Posterior cingulate gyrus (tissue), 11 donors: Measurements from ENCODE around the gene TSC22D3.
A peak's percentile ranks its signal among the peaks of the same experiment; 100 is the strongest.
"Not testable (repeated sequence)": the region's sequence is repeated elsewhere in the genome, so short reads cannot be mapped to it uniquely, and the experiment has no call there.

Source experiments
- DNase-seq, 10 donors: peaks; one replicate each; pipeline versions ENCODE4 v3.0.0 to v3.0.0-alpha.2; 2020 to 2021; ENCODE audit warnings: mixed read lengths in 3 of 10
- intact Hi-C: fragments of 100-400 bp; cut with DNase I; formaldehyde crosslinking; loops from one replicate; pipeline ENCODE4 v1.15.1; 2023

The TSC22D3 gene

GRCh38 chrX:107686026-107686425 lies 89.6 kb downstream of the TSC22D3 start:
- DNase-seq = no peak
- intact Hi-C loops = no loop called here

- DNase-seq, intact Hi-C loops: not testable (repeated sequence)
These were observed 90.0 kb downstream of the TSC22D3 start for GRCh38 chrX:107685586-107685985.

GRCh38 chrX:107684956-107685385 lies 90.6 kb downstream of the TSC22D3 start:
- DNase-seq = peak in 2 of 10 donors; percentile 33 to 80

GRCh38 chrX:107683931-107684330 lies 91.7 kb downstream of the TSC22D3 start:
- intact Hi-C loops = no loop called here
- no peak for DNase-seq

More at GRCh38 chrX:107684956-107685385, 90.6 kb downstream of the TSC22D3 start:
- intact Hi-C loops = no loop called here

GRCh38 chrX:107683124-107683895 lies 92.3 kb downstream of the TSC22D3 start:
- DNase-seq = no peak
- intact Hi-C loops = no loop called here

GRCh38 chrX:107682256-107682655 lies 93.3 kb downstream of the TSC22D3 start:
- no peak for DNase-seq
- intact Hi-C loops = no loop called here

- intact Hi-C loops = loop anchor here (5.0 kb wide), 1 partner anchor 33 kb away; no protein-coding TSS in a partner anchor
- DNase-seq = no peak
These were observed 96.4 kb downstream of the TSC22D3 start for GRCh38 chrX:107678957-107679740.

GRCh38 chrX:107677909-107678308 lies 97.7 kb downstream of the TSC22D3 start:
- no peak for DNase-seq
- intact Hi-C loops = loop anchor here (5.0 kb wide), 1 partner anchor 34 kb away; no protein-coding TSS in a partner anchor

GRCh38 chrX:107677501-107677901 lies 98.1 kb downstream of the TSC22D3 start:
- intact Hi-C loops = loop anchor here (5.0 kb wide), 1 partner anchor 35 kb away; no protein-coding TSS in a partner anchor
- no peak for DNase-seq

GRCh38 chrX:107676559-107677378 lies 98.8 kb downstream of the TSC22D3 start:
- intact Hi-C loops = loop anchor here (5.0 kb wide), 1 partner anchor 36 kb away; no protein-coding TSS in a partner anchor
- peak in 8 of 10 donors; percentile 22 to 91 (median 62) for DNase-seq

- intact Hi-C loops = loop anchor here (5.0 kb wide), 1 partner anchor 36 kb away; no protein-coding TSS in a partner anchor
- no peak for DNase-seq
These were observed 99.6 kb downstream of the TSC22D3 start for GRCh38 chrX:107675823-107676555.

GRCh38 chrX:107675365-107675654 lies 100.3 kb downstream of the TSC22D3 start:
- no peak for DNase-seq
- intact Hi-C loops = loop anchor here (5.0 kb wide), 1 partner anchor 37 kb away; no protein-coding TSS in a partner anchor

GRCh38 chrX:107674480-107675364 lies 100.9 kb downstream of the TSC22D3 start:
- intact Hi-C loops = loop anchor here (5.0 kb wide), 1 partner anchor 38 kb away; no protein-coding TSS in a partner anchor
- no peak for DNase-seq

- intact Hi-C loops = no loop called here
- DNase-seq = no peak
These were observed 101.6 kb downstream of the TSC22D3 start for GRCh38 chrX:107673933-107674479.

- intact Hi-C loops = no loop called here
- DNase-seq = no peak
These were observed 102.2 kb downstream of the TSC22D3 start for GRCh38 chrX:107673431-107673830.

- intact Hi-C loops = no loop called here
- peak in 2 of 10 donors; percentile 22 to 90 for DNase-seq
These were observed 102.6 kb downstream of the TSC22D3 start for GRCh38 chrX:107672955-107673378.

- DNase-seq, intact Hi-C loops: not testable (repeated sequence)
These were observed 104.3 kb downstream of the TSC22D3 start for GRCh38 chrX:107671256-107671655.

- intact Hi-C loops = no loop called here
- DNase-seq = no peak
These were observed 105.5 kb downstream of the TSC22D3 start for GRCh38 chrX:107669885-107670628.
